CD14-positive monocyte (primary cell): ENCODE data around the gene COL13A1. TPM values are rescaled to one million over a fixed set of nuclear protein-coding genes. Genes with fewer than 3 reads are reported as not detected.

Experiments
- DNase-seq, 3 donors: peaks; one replicate each; pipeline ENCODE4 v3.0.0-alpha.2; 2011 to 2022
- H2AFZ ChIP-seq: 2 replicates; pipeline ENCODE4 v1.6.0; 2012; ENCODE audit warnings: mild to moderate bottlenecking, low read depth, low read length, inconsistent platforms; ENCODE audit not compliant: insufficient read depth, poor library complexity, severe bottlenecking
- H3K27ac ChIP-seq, 2 donors: 1 replicate in 1 of 2; 2 replicates in 1 of 2; pipeline ENCODE4 v1.5.1; 2012 to 2013; ENCODE audit warnings: low read length in 2 of 2, control low read depth in 1 of 2, inconsistent platforms in 1 of 2, low read depth in 1 of 2, mild to moderate bottlenecking in 1 of 2
- H3K27me3 ChIP-seq, 2 donors: one replicate each; pipeline versions ENCODE4 v1.6.0 to v1.6.1; 2011 to 2013; ENCODE audit warnings: low read length in 2 of 2; ENCODE audit not compliant: control insufficient read depth in 2 of 2, insufficient read depth in 2 of 2
- H3K36me3 ChIP-seq, 2 donors: replicated peaks in 1 of 2; 1 replicate in 1 of 2; 2 replicates in 1 of 2; pipeline versions ENCODE4 v1.5.1 to v1.6.1; 2012 to 2013; ENCODE audit warnings: low read length in 2 of 2, control low read depth in 1 of 2, inconsistent platforms in 1 of 2, mild to moderate bottlenecking in 1 of 2; ENCODE audit not compliant: insufficient read depth in 2 of 2, control insufficient read depth in 1 of 2
- H3K4me1 ChIP-seq, 2 donors: 1 replicate in 1 of 2; 2 replicates in 1 of 2; pipeline versions ENCODE4 v1.5.1 to v1.6.1; 2012 to 2013; ENCODE audit warnings: low read length in 2 of 2, control low read depth in 1 of 2, inconsistent platforms in 1 of 2, mild to moderate bottlenecking in 1 of 2, moderate library complexity in 1 of 2; ENCODE audit not compliant: insufficient read depth in 2 of 2, control insufficient read depth in 1 of 2
- H3K4me2 ChIP-seq: replicated peaks from 2 replicates; pipeline ENCODE3; 2012; ENCODE audit warnings: low read length, moderate library complexity, mild to moderate bottlenecking; ENCODE audit not compliant: poor library complexity, severe bottlenecking; ENCODE audit errors: extremely low read depth
- H3K4me3 ChIP-seq, 3 experiments: fragments of 200-600 bp in 1 of 3; sonication (generic) in 1 of 3; replicated peaks in 1 of 3; 1 replicate in 2 of 3; 2 replicates in 1 of 3; pipeline ENCODE4 v1.5.1; 2011 to 2013; ENCODE audit warnings: low read length in 3 of 3, mild to moderate bottlenecking in 3 of 3, control low read depth in 2 of 3, low read depth in 2 of 3, inconsistent platforms in 1 of 3, moderate library complexity in 1 of 3
- H3K79me2 ChIP-seq: 2 replicates; pipeline ENCODE4 v1.6.0; 2012; ENCODE audit warnings: mild to moderate bottlenecking, control low read depth, inconsistent platforms, low read length, moderate library complexity; ENCODE audit not compliant: insufficient read depth
- H3K9ac ChIP-seq: 2 replicates; pipeline ENCODE4 v1.6.0; 2017; ENCODE audit warnings: low read length, mild to moderate bottlenecking; ENCODE audit not compliant: insufficient read depth, poor library complexity, severe bottlenecking
- H3K9me3 ChIP-seq, 2 donors: replicated peaks in 1 of 2; 1 replicate in 1 of 2; 2 replicates in 1 of 2; pipeline versions ENCODE4 v1.5.1 to v1.6.1; 2012 to 2013; ENCODE audit warnings: low read length in 2 of 2, control low read depth in 1 of 2; ENCODE audit not compliant: control insufficient read depth in 1 of 2, insufficient read depth in 1 of 2
- H4K20me1 ChIP-seq: 2 replicates; pipeline ENCODE4 v1.6.0; 2012; ENCODE audit warnings: mild to moderate bottlenecking, low read length, control low read depth, moderate library complexity; ENCODE audit not compliant: insufficient read depth
- H3K27ac Mint-ChIP-seq, 7 donors: one replicate each; pipeline ENCODE4 v1.8.0; 2020; ENCODE audit warnings: mild to moderate bottlenecking in 7 of 7, mixed read lengths in 7 of 7, moderate library complexity in 6 of 7, inconsistent platforms in 2 of 7
- H3K27me3 Mint-ChIP-seq, 3 donors: one replicate each; pipeline ENCODE4 v1.8.0; 2021 to 2022; ENCODE audit warnings: low read depth in 3 of 3, mild to moderate bottlenecking in 3 of 3, mixed read lengths in 3 of 3, moderate library complexity in 3 of 3, inconsistent platforms in 1 of 3
- H3K36me3 Mint-ChIP-seq, 2 donors: one replicate each; pipeline ENCODE4 v1.8.0; 2020; ENCODE audit warnings: mixed read lengths in 2 of 2, inconsistent platforms in 1 of 2, mild to moderate bottlenecking in 1 of 2
- H3K4me1 Mint-ChIP-seq: one replicate; pipeline ENCODE4 v1.8.0; 2020; ENCODE audit warnings: mild to moderate bottlenecking, mixed read lengths
- H3K4me3 Mint-ChIP-seq, 2 donors: one replicate each; pipeline ENCODE4 v1.8.0; 2020; ENCODE audit warnings: mild to moderate bottlenecking in 2 of 2, mixed read lengths in 2 of 2, moderate library complexity in 1 of 2
- H3K9me3 Mint-ChIP-seq, 7 donors: one replicate each; pipeline ENCODE4 v1.8.0; 2020 to 2022; ENCODE audit warnings: mixed read lengths in 7 of 7, mild to moderate bottlenecking in 6 of 7, moderate library complexity in 6 of 7, inconsistent platforms in 2 of 7
- WGBS: methylation state at CpG from one replicate; pipeline ENCODE4 v1.1.5; 2013; ENCODE audit warnings: missing lambda C conversion rate; ENCODE audit not compliant: insufficient coverage; 5-methylcytosine and 5-hydroxymethylcytosine counted together
- intact Hi-C, 2 donors: fragments of 100-400 bp; cut with micrococcal nuclease; formaldehyde crosslinking; loops; one replicate each; pipeline versions ENCODE4 v1.15.0 to v1.15.1; 2023
- polyA plus RNA-seq, 3 donors: library from polyadenylated mRNA; depleted of rRNA in 1 of 3; unstranded in 2 of 3; stranded (reverse) in 1 of 3; fragments of 300-500 nt in 2 of 3; fragments of >200 nt in 1 of 3; fragmentation: Illumina TruSeq in 2 of 3; gene quantifications; 1 replicate in 2 of 3; 2 replicates in 1 of 3; pipeline ENCODE4 v1.2.3, GENCODE V29; 2012 to 2021
- TF ChIP-seq, protein P1 (sequence below): fragments of 200-600 bp; IDR thresholded peaks from one replicate; pipeline ENCODE4 v1.8.0; 2022; ENCODE audit warnings: antibody characterized with exemption, mild to moderate bottlenecking

Gene COL13A1
- polyA plus RNA-seq, 3 donors: not detected

DNA sequence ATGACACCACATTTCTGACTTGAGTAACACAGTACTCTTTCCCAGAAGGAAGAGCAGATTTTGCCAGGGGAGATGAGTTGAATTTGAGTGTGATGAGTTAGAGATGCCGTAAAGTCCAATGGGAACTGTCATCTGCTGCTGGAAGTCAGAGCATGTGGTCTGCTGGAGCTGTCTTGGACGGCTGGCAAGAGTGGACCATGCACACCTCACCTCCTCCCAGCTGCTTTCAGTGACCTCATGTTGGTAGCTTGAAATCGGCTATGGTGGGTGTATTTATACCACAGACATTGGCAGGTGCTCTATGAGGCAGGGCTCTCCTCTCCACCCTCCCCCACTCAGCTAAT is 82.3 kb downstream of the COL13A1 start:
- Histone ChIP-seq H4K20me1 (no peaks in the 10 kb centered on the region), H3K4me2 (no peak overlapping the region), H2AFZ (no peak overlapping the region), H3K27ac (no peak overlapping the region), H3K36me3 (no peaks in the 10 kb centered on the region), H3K9ac (no peak overlapping the region), H3K79me2 (no peaks in the 10 kb centered on the region), H3K9me3 (no peaks in the 10 kb centered on the region), H3K27me3 (no peaks in the 10 kb centered on the region), H3K4me3 (no peak overlapping the region), H3K4me1 (no peaks in the 10 kb centered on the region)
- no CpG with 5 or more reads among the region's 3 CpGs for WGBS
- intact Hi-C loops: no loop called here
- Mint-ChIP-seq H3K9me3 (peaks cover 0 to 2% (median 0%) of the 10 kb centered on the region in 7 donors), H3K27ac (no peak overlapping the region), H3K36me3 (no peaks in the 10 kb centered on the region), H3K27me3 (peaks cover 7 to 14% (median 13%) of the 10 kb centered on the region in 3 donors), H3K4me1 (no peaks in the 10 kb centered on the region), H3K4me3 (no peak overlapping the region)
- TF ChIP-seq, protein P1, sequence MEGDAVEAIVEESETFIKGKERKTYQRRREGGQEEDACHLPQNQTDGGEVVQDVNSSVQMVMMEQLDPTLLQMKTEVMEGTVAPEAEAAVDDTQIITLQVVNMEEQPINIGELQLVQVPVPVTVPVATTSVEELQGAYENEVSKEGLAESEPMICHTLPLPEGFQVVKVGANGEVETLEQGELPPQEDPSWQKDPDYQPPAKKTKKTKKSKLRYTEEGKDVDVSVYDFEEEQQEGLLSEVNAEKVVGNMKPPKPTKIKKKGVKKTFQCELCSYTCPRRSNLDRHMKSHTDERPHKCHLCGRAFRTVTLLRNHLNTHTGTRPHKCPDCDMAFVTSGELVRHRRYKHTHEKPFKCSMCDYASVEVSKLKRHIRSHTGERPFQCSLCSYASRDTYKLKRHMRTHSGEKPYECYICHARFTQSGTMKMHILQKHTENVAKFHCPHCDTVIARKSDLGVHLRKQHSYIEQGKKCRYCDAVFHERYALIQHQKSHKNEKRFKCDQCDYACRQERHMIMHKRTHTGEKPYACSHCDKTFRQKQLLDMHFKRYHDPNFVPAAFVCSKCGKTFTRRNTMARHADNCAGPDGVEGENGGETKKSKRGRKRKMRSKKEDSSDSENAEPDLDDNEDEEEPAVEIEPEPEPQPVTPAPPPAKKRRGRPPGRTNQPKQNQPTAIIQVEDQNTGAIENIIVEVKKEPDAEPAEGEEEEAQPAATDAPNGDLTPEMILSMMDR: no peak
- no peak for DNase-seq

DNA sequence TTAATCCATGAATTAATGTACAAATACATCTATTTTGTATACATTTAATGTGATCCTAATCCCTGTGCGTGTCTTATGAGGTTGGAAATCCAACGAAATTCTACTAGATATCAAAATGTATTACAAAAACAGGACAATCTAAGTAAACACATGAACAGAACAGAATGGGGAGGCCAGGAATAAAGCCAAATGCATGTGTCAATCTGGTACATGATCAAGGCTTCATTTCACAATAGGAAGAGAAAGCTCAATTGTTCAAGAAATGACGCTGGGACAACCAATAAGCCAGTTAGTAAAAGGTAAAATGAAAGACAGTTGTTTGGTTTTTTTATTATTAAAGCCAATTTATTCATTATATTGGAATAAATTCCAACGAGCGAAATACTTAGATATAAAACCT is 83.0 kb downstream of the COL13A1 start:
- Mint-ChIP-seq H3K27me3 (peaks cover 7 to 12% (median 12%) of the 10 kb centered on the region in 3 donors), H3K27ac (no peak overlapping the region), H3K4me3 (no peak overlapping the region), H3K4me1 (no peaks in the 10 kb centered on the region), H3K9me3 (peaks cover 0 to 2% (median 0%) of the 10 kb centered on the region in 7 donors), H3K36me3 (no peaks in the 10 kb centered on the region)
- H3K9ac ChIP-seq: no peak overlapping the region
- intact Hi-C loops: no loop called here
- DNase-seq: no peak
- no peak overlapping the region for H3K4me3 ChIP-seq
- TF ChIP-seq, protein P1: no peak
- H3K9me3 ChIP-seq: no peaks in the 10 kb centered on the region
- H3K79me2 ChIP-seq: no peaks in the 10 kb centered on the region
- H4K20me1 ChIP-seq: no peaks in the 10 kb centered on the region
- H2AFZ ChIP-seq: no peak overlapping the region
- H3K27me3 ChIP-seq: no peaks in the 10 kb centered on the region
- H3K4me2 ChIP-seq: no peak overlapping the region
- H3K36me3 ChIP-seq: no peaks in the 10 kb centered on the region
- H3K27ac ChIP-seq: no peak overlapping the region
- whole genome bisulfite sequencing: no CpG with 5 or more reads among the region's 5 CpGs
- H3K4me1 ChIP-seq: no peaks in the 10 kb centered on the region
